Middle frontal gyrus (tissue), 1 donor: ENCODE data around the gene SAV1.
"Not testable (repeated sequence)": the region's sequence is repeated elsewhere in the genome, so short reads cannot be mapped to it uniquely, and the experiment has no call there.

Experiments
- DNase-seq: peaks from one replicate; pipeline ENCODE4 v3.0.0-alpha.2; 2015; ENCODE audit warnings: low spot score; ENCODE audit errors: extremely low spot score

Gene SAV1

GRCh38 chr14:50666772-50667683 is 1.1 kb downstream of the SAV1 start:
- DNase-seq: no peak

- DNase-seq: not testable (repeated sequence)
Measured at GRCh38 chr14:50665300-50665699, 2.8 kb downstream of the SAV1 start.

DNA sequence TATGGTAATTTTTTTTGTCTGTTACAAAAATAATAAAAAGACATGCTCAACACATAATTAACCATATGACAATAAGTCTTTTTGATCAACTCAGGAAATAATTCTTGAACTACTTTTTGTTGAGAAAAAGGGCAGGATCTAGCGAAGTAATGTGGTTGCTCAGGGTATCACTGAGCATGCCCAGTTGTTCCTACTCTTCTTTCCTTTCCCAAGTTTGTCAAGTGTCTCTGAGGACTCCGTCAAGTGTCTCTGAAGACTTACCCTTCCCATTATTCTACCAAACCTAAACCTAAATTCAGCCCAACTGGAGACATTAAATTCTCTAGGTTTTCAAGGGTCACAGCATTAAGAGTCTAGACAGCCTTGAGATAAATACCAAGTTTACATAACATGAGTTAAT is 3.5 kb downstream of the SAV1 start:
- DNase-seq: not testable (repeated sequence)

DNA sequence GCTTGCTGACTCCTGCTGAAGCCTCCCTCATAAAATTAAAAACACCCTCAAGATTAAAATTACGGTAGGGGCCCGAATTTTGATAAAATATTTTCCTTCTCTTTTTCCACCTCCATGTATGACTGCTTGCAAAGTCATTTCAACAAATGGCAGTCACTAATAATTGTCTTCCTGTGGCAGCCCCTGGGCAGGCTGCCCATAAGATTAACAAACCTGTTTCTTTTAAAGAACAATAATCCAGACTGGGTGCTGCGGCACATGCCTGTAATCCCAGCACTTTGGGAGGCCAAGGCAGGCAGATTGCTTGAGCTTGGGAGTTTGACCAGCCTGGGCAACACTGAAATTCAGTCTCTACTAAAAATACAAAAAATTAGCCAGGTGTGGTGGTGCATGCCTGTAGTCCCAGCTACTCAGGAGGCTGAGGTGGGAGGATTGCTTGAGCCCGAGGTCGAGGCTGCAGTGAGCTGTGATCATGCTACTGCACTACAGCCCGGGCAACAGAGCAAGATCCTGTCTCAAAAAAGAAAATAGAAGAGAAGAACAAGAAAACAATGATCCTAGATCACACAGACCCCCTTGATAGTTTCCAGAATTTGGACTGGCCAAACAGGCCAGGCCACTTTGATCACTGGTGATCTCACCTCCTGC is 8.7 kb downstream of the SAV1 start:
- no peak for DNase-seq

GRCh38 chr14:50658203-50658602 is 9.9 kb downstream of the SAV1 start:
- DNase-seq: no peak

DNA sequence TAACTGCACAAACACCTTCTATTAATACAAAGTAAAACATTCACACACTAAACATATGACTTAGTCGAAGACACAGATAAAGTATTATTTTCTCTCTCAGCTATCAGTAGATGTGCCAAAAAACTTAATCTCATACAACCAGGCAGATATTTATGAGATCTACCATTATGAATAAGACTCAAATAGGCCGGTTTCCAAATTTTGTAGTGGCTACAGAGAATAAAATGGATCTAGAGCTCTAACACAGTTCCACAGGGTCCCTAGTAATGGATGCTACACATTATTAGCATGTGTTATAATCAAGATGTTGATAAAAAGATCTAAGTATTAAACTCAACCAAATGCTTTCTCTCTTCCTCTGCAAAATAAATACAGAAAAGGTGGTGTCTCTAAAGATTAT is 10.4 kb downstream of the SAV1 start:
- DNase-seq: no peak

DNA sequence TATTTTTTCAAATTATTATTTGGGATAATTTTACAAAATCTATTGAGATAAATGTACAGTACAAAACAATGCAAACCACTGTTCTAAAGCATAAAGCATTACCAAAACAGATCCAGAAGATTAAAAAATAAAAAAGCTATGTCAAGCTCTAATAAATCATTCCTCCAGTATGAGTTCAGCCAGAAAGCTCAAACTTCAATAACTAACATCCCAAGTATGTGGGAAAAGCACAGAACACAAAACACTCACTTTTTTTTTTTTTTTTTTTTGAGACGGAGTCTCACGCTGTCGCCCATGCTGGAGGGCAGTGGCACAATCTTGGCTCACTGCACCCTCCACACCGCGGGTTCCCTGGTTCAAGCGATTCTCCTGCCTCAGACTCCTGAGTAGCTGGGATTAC is 11.3 kb downstream of the SAV1 start:
- DNase-seq: no peak

DNA sequence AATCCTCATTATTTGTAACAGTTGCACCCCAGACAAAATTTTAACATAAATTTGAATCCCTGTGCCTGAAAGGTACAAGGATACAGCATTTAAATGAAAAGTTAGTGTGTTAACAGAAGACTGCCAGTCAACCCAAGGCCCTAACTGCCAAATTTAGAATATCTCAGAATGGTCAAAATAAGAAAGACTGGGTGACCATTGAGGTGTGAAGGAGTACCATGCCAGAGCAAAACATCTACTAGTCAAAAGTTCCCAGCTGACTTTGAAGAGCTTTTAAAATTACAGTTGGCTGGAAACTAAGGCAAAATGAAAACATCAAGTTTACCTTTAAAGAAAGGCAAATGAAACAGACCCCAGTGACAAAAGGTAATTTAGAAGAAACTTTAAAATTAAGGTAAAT is 18.4 kb downstream of the SAV1 start:
- no peak for DNase-seq

DNA sequence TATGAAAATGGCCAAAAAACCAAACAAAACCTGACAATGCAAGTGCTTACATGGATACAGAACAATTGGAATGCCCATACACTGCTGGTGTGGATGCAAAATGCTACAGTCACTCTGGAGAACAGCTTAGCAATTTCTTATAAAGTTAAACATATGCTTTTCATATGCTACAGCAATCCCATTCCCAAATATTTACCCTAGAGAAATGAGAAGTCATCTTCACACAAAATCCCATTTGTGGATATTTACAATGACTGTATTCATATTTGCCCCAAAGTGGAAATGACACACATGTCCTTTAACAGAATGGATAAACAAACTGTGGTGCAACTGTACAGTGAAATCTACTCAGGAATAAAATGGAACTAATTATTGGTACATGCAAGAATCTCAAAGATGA is 20.4 kb downstream of the SAV1 start:
- DNase-seq: no peak

GRCh38 chr14:50647282-50647681 is 20.8 kb downstream of the SAV1 start:
- no peak for DNase-seq

- DNase-seq: no peak
Measured at GRCh38 chr14:50635141-50635540, 33.0 kb downstream of the SAV1 start.

GRCh38 chr14:50633954-50634353 is 34.2 kb downstream of the SAV1 start:
- no peak for DNase-seq

- no peak for DNase-seq
Measured at GRCh38 chr14:50631408-50631821, 36.7 kb downstream of the SAV1 start.

DNA sequence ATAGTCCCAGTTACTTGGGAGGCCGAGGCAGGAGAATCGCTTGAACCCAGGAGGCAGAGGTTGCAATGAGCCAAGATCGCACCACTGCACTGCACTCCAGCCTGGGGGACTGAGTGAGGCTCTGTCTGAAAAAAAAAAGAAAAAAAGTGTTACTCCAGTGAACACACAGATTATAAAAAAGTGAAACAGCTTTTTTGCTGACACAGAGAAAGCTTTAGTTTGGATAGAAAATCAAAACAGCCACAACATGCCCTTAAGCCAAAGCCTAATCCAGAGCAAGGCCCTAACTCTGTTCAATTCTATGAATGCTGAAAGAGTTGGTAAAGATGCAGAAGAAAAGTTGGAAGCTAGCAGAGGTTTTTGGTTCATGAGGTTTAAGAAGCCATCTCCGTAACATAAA is 43.2 kb downstream of the SAV1 start:
- DNase-seq: not testable (repeated sequence)

- no peak for DNase-seq
Measured at GRCh38 chr14:50624447-50624846, 43.7 kb downstream of the SAV1 start.

DNA sequence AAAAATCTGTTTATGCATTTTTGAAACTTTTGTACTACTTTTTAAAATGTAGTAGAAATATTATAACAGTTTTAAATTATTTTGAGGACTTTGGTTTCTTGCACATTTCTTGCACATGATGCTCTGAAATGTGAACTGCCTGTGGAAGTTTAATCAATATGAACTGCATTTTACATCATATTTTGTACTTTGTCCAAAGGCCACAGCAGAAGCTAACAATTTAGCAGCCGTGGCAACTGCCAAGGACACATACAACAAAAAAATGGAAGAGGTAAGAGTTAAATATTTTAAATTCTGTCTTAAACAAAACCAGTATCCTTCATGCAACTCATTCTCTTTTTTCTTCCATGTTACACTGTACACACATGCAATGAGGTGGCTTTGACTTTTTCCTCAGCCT is 45.1 kb downstream of the SAV1 start:
- DNase-seq: no peak

DNA sequence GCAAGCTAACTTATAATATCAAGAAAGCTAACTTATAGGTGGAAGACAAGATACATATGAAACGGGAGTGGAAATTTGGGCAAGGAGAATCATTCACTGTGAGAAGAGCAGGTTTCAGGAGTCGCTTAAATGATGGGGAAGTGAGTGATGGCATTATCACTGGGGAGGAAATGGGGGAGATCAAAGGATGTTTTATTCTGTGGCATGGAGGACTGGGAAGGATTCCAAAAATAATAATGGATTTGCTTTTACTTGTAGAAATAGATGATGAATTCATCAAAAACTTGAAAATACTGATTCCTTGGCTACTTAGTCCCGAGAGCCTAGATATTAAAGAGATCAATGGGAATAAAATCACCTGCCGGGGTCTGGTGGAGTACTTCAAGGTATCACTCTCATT is 47.8 kb downstream of the SAV1 start:
- no peak for DNase-seq

- no peak for DNase-seq
Measured at GRCh38 chr14:50619569-50620141, 48.5 kb downstream of the SAV1 start.

GRCh38 chr14:50616275-50616674 is 51.8 kb downstream of the SAV1 start:
- no peak for DNase-seq

- peak; percentile 24 for DNase-seq
Measured at GRCh38 chr14:50615552-50615951, 52.6 kb downstream of the SAV1 start.

- no peak for DNase-seq
Measured at GRCh38 chr14:50615056-50615455, 53.0 kb downstream of the SAV1 start.

- no peak for DNase-seq
Measured at GRCh38 chr14:50612806-50613205, 55.3 kb downstream of the SAV1 start.
